Endothelial cell of umbilical vein (primary cell): ENCODE measurements around the gene B3GAT1. TPM values are rescaled to one million over a fixed set of nuclear protein-coding genes. Genes with fewer than 3 reads are reported as not detected.

Experiments used
- BruUV-seq: library from RNA; stranded (reverse); fragments of 400-500 nt; replicated peaks from 2 replicates; lab custom pipeline; 2021; lab: Mats Ljungman, UMichigan
- CTCF ChIA-PET: fragments of 300-600, 350-600 bp; sonication (Branson Sonifier 250); formaldehyde crosslinking; loops from one replicate; lab custom pipeline; 2021; ENCODE audit warnings: antibody characterized with exemption, inconsistent platforms; lab: Charles Lee
- POLR2A ChIA-PET: fragments of 300-600, 350-600 bp; sonication (Branson Sonifier 250); formaldehyde crosslinking; loops from one replicate; lab custom pipeline; 2021; ENCODE audit warnings: antibody characterized with exemption, inconsistent platforms; lab: Charles Lee
- DNase-seq: peaks from one replicate; pipeline ENCODE4 v3.0.0-alpha.2; 2011; ENCODE audit warnings: low read depth, low spot score
- FAIRE-seq: peaks from 2 replicates; lab custom pipeline; 2011; peaks lifted over from hg19 to GRCh38; lab: Jason Lieb, UNC
- H2AFZ ChIP-seq: 2 replicates; pipeline ENCODE4 v1.6.0; 2012; ENCODE audit warnings: low read depth, low read length, control low read depth, inconsistent platforms
- H3K27ac ChIP-seq: 2 replicates; pipeline ENCODE4 v1.5.1; 2011; ENCODE audit warnings: low read depth, mild to moderate bottlenecking, control low read depth, low read length, moderate library complexity; ENCODE audit not compliant: insufficient read depth
- H3K27me3 ChIP-seq, 2 experiments: 2 replicates each; pipeline versions ENCODE4 v1.6.0 to v1.6.1; 2011; ENCODE audit warnings: low read length in 2 of 2, mixed read lengths in 1 of 2; ENCODE audit not compliant: control insufficient read depth in 2 of 2, insufficient read depth in 2 of 2
- H3K36me3 ChIP-seq, 2 experiments: 2 replicates in 1 of 2; 3 replicates in 1 of 2; pipeline ENCODE4 v1.5.1; 2011; ENCODE audit warnings: low read length in 2 of 2, mild to moderate bottlenecking in 1 of 2, moderate library complexity in 1 of 2; ENCODE audit not compliant: control insufficient read depth in 2 of 2, insufficient read depth in 2 of 2; ENCODE audit errors: extremely low read depth in 1 of 2
- H3K4me1 ChIP-seq: 3 replicates; pipeline ENCODE4 v1.5.1; 2011; ENCODE audit warnings: mild to moderate bottlenecking, low read length; ENCODE audit not compliant: control insufficient read depth, insufficient read depth; ENCODE audit errors: extremely low read depth
- H3K4me2 ChIP-seq: 2 replicates; pipeline ENCODE4 v1.6.1; 2011; ENCODE audit warnings: low read length, control low read depth, mixed read lengths; ENCODE audit not compliant: insufficient read depth
- H3K4me3 ChIP-seq, 3 experiments: fragments of 200-600 bp in 1 of 3; sonication (generic), shearing (Covaris generic) in 1 of 3; replicated peaks in 1 of 3; 2 replicates each; pipeline ENCODE4 v1.5.1; 2011 to 2016; ENCODE audit warnings: control low read depth in 3 of 3, low read length in 3 of 3, mild to moderate bottlenecking in 2 of 3, inconsistent platforms in 1 of 3, low read depth in 1 of 3, moderate library complexity in 1 of 3; ENCODE audit not compliant: insufficient read depth in 1 of 3
- H3K79me2 ChIP-seq: 2 replicates; pipeline ENCODE4 v1.6.0; 2012; ENCODE audit warnings: low read length, inconsistent platforms; ENCODE audit not compliant: control insufficient read depth, insufficient read depth
- H3K9ac ChIP-seq: replicated peaks from 2 replicates; pipeline ENCODE3; 2011; ENCODE audit warnings: low read length, control low read depth; ENCODE audit not compliant: insufficient read depth; ENCODE audit errors: extremely low read depth
- H3K9me1 ChIP-seq: replicated peaks from 3 replicates; pipeline ENCODE4 v1.6.0; 2011; ENCODE audit warnings: mild to moderate bottlenecking, low read length; ENCODE audit not compliant: control insufficient read depth, insufficient read depth; ENCODE audit errors: extremely low read depth
- H3K9me3 ChIP-seq: replicated peaks from 2 replicates; pipeline ENCODE4 v1.5.1; 2012; ENCODE audit warnings: low read length, inconsistent platforms; ENCODE audit not compliant: control insufficient read depth, insufficient read depth
- H4K20me1 ChIP-seq: replicated peaks from 2 replicates; pipeline ENCODE3; 2011; ENCODE audit warnings: mild to moderate bottlenecking, low read length; ENCODE audit not compliant: control insufficient read depth, insufficient read depth; ENCODE audit errors: extremely low read depth
- CTCF ChIP-seq, 2 donors: IDR thresholded peaks; 1 replicate in 1 of 2; 2 replicates in 1 of 2; pipeline ENCODE4 v1.5.1; 2011; ENCODE audit warnings: low read length in 2 of 2, mild to moderate bottlenecking in 2 of 2, moderate library complexity in 2 of 2, control low read depth in 1 of 2, inconsistent platforms in 1 of 2, low read depth in 1 of 2; ENCODE audit not compliant: insufficient read depth in 1 of 2; ENCODE audit errors: extremely low read depth in 1 of 2
- EZH2 ChIP-seq: IDR thresholded peaks from 2 replicates; pipeline ENCODE4 v1.6.1; 2012; ENCODE audit warnings: borderline replicate concordance, low read depth, mild to moderate bottlenecking, moderate library complexity, low read length, inconsistent platforms; ENCODE audit not compliant: severe bottlenecking
- FOS ChIP-seq: IDR thresholded peaks from 2 replicates; pipeline ENCODE4 v1.6.1; 2011; ENCODE audit warnings: mild to moderate bottlenecking, low read length, moderate library complexity, borderline replicate concordance; ENCODE audit not compliant: insufficient read depth
- GATA2 ChIP-seq: IDR thresholded peaks from 2 replicates; pipeline ENCODE4 v1.7.0; 2011; ENCODE audit warnings: low read depth, mild to moderate bottlenecking, moderate library complexity, mixed read lengths, low read length; ENCODE audit not compliant: insufficient read length, insufficient read depth
- JUN ChIP-seq: IDR thresholded peaks from 2 replicates; pipeline ENCODE4 v1.6.1; 2011; ENCODE audit warnings: borderline replicate concordance, low read depth; ENCODE audit not compliant: insufficient read length, insufficient read depth
- MAX ChIP-seq: IDR thresholded peaks from 2 replicates; pipeline ENCODE4 v1.6.1; 2011; ENCODE audit not compliant: insufficient read depth, insufficient read length
- MYC ChIP-seq: IDR thresholded peaks from one replicate; pipeline ENCODE4 v1.6.1; 2011; ENCODE audit warnings: mild to moderate bottlenecking, low read depth, low read length
- POLR2A ChIP-seq: IDR thresholded peaks from 2 replicates; pipeline ENCODE4 v1.6.1; 2012; ENCODE audit warnings: low read depth, mild to moderate bottlenecking, control low read depth, low read length
- POLR2AphosphoS5 ChIP-seq: IDR thresholded peaks from 2 replicates; pipeline ENCODE4 v1.6.1; 2012; ENCODE audit warnings: low read depth, mild to moderate bottlenecking, control low read depth, low read length, moderate library complexity; ENCODE audit not compliant: insufficient read depth
- dilution Hi-C: fragments of 300-500 bp; cut with MboI; formaldehyde crosslinking; loops from one replicate; pipeline ENCODE4 v1.15.0; 2019; ENCODE audit warnings: low sequenced_read_pairs; ENCODE audit not compliant: extremely low pct_ligation_motif_present
- intact Hi-C: fragments of 100-400 bp; cut with micrococcal nuclease; formaldehyde crosslinking; loops from one replicate; pipeline ENCODE4 v1.10.0; 2022
- polyA plus RNA-seq, 4 experiments: library from polyadenylated mRNA; depleted of rRNA in 3 of 4; stranded (reverse) in 3 of 4; unstranded in 1 of 4; fragments of >200 nt; gene quantifications; 2 replicates each; pipeline versions ENCODE4 v1.2.1 to v1.2.3, GENCODE V29; 2011 to 2012; ENCODE audit warnings: missing spikeins in 1 of 4
- total RNA-seq: library from RNA; stranded (reverse); gene quantifications from 2 replicates; pipeline ENCODE4 v1.2.3, GENCODE V29; 2021

B3GAT1 gene
- total and polyA plus RNA-seq, 2 donors (not counting 3 experiments of a cell fraction or from before 2014, with no cell fraction given) = 0.01 TPM; not detected in 1

- Histone ChIP-seq H3K9me1 (no peaks in the 10 kb centered on the region), H2AFZ (no peak overlapping the region), H3K9ac (no peak overlapping the region), H3K27me3 (no peaks in the 10 kb centered on the region), H3K9me3 (no peaks in the 10 kb centered on the region), H4K20me1 (no peaks in the 10 kb centered on the region), H3K27ac (no peak overlapping the region), H3K79me2 (no peaks in the 10 kb centered on the region), H3K4me3 (no peak overlapping the region), H3K36me3 (no peaks in the 10 kb centered on the region), H3K4me1 (no peaks in the 10 kb centered on the region), H3K4me2 (no peak overlapping the region)
- intact Hi-C loops = no loop called here
- no TSS peak for BruUV-seq
- no peak for TF ChIP-seq FOS
- TF ChIP-seq JUN = no peak
- TF ChIP-seq MYC = no peak
- DNase-seq (no peak), FAIRE-seq (no peak)
- ChIA-PET CTCF (no interaction called here), POLR2A (no interaction called here)
- dilution Hi-C loops = no loop called here
Observed at GRCh38 chr11:134350381-134350780, 61.7 kb downstream of the B3GAT1 start.

GRCh38 chr11:134349802-134350355, 62.2 kb downstream of the B3GAT1 start:
- no peak overlapping the region for H2AFZ ChIP-seq
- no peaks in the 10 kb centered on the region for H3K9me1 ChIP-seq
- H4K20me1 ChIP-seq = no peaks in the 10 kb centered on the region
- no peaks in the 10 kb centered on the region for H3K9me3 ChIP-seq
- ChIA-PET POLR2A (no interaction called here), CTCF (no interaction called here)
- H3K27me3 ChIP-seq = no peaks in the 10 kb centered on the region
- no peak overlapping the region for H3K27ac ChIP-seq
- FAIRE-seq (no peak), DNase-seq (no peak)
- no peak overlapping the region for H3K9ac ChIP-seq
- no TSS peak for BruUV-seq
- intact Hi-C loops = no loop called here
- TF ChIP-seq GATA2 (no peak), POLR2A (no peak), MYC (no peak), JUN (no peak), MAX (no peak), FOS (no peak), CTCF (IDR thresholded peaks at IDR 0.05; ENCODE audit: extremely low read depth in 1 of 2, insufficient read depth in 1 of 2, low read depth in 1 of 2, low read length in 2 of 2) (no peak), POLR2AphosphoS5 (no peak), EZH2 (no peak)
- H3K4me1 ChIP-seq = no peaks in the 10 kb centered on the region
- H3K4me2 ChIP-seq = no peak overlapping the region
- no peak overlapping the region for H3K4me3 ChIP-seq
- no peaks in the 10 kb centered on the region for H3K79me2 ChIP-seq
- dilution Hi-C loops = no loop called here
- no peaks in the 10 kb centered on the region for H3K36me3 ChIP-seq
